ENCODE measurements around the gene CX3CR1. TPM values are rescaled to one million over a fixed set of nuclear protein-coding genes. Genes with fewer than 3 reads are reported as not detected.

Gene CX3CR1
- total RNA-seq, 4 donors from 2014 or later, result 0.35 to 0.57 (median 0.44) TPM; not detected in 1

- TF ChIP-seq POLR2A (IDR thresholded peaks at IDR 0.05), result no peak
- TF ChIP-seq CTCF (IDR thresholded peaks at IDR 0.05), result no peak
- Histone ChIP-seq H3K27me3 (no peaks in the 10 kb centered on the region), H3K9me3 (no peaks in the 10 kb centered on the region), H3K27ac (no peak overlapping the region), H3K36me3 (no peaks in the 10 kb centered on the region), H3K4me1 (peaks cover 0 to 14% (median 0%) of the 10 kb centered on the region in 3 donors), H3K4me3 (no peak overlapping the region)
- DNase-seq, result no peak
- intact Hi-C loops (cut with DNase I), result no loop called here
- 34 to 75% methylated on average over 6 of the region's 6 CpGs for WGBS, 2 donors
Observed at GRCh38 chr3:39271363-39271914, 8.4 kb downstream of the CX3CR1 start.

DNA sequence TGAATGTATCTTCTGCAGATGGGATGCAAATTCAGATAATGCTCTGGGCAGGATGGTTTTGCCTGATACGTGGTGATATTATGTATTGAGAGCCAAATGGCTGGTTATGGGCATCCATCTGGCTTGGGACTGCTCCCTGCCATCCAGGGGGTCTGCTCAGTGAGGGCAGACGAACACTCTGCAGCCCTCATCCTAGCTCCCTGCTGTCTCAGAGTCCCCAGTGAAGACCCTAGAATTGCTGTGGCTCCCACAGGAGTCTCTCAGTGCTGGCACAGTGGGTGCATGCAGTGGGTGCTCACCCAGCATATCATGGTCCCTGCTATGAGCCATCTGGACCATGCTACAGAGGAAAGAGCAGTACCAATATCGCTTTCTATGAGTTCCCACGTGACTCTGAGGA lies 10.3 kb downstream of the CX3CR1 start:
- DNase-seq, result no peak
- no peaks in the 10 kb centered on the region for H3K36me3 ChIP-seq
- H3K9me3 ChIP-seq, result no peaks in the 10 kb centered on the region
- 83 to 94% methylated on average over 3 of the region's 4 CpGs for WGBS, 2 donors
- TF ChIP-seq POLR2A (IDR thresholded peaks at IDR 0.05) (no peak), CTCF (IDR thresholded peaks at IDR 0.05) (no peak)
- no peak overlapping the region for H3K4me3 ChIP-seq
- H3K27me3 ChIP-seq, result no peaks in the 10 kb centered on the region
- H3K4me1 ChIP-seq, result peaks cover 0 to 14% (median 0%) of the 10 kb centered on the region in 3 donors
- no peak overlapping the region for H3K27ac ChIP-seq
- intact Hi-C loops (cut with DNase I), result no loop called here

DNA sequence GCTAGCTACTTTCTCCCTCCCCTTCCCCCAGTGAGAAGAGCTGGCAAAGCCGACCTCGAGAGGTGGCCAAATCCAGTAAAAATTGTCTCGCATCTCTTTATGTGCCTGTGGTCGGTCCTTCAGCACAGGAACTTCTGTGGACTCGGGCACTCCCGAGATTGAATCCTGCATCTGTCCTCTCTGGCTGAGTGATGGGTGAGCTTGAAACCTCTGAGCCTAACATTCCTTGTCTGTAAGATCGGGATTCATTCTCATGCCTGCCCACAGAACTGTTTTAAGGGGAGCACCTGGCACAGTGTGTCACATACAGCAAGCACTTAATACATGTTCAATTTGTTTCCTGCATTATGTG lies 11.3 kb downstream of the CX3CR1 start:
- TF ChIP-seq CTCF (IDR thresholded peaks at IDR 0.05) (no peak), POLR2A (IDR thresholded peaks at IDR 0.05) (no peak)
- peaks cover 0 to 14% (median 0%) of the 10 kb centered on the region in 3 donors for H3K4me1 ChIP-seq
- no peak for DNase-seq
- H3K9me3 ChIP-seq, result no peaks in the 10 kb centered on the region
- intact Hi-C loops (cut with DNase I), result no loop called here
- H3K27ac ChIP-seq, result no peak overlapping the region
- H3K4me3 ChIP-seq, result no peak overlapping the region
- H3K27me3 ChIP-seq, result no peaks in the 10 kb centered on the region
- no peaks in the 10 kb centered on the region for H3K36me3 ChIP-seq
- WGBS, 2 donors, result 82 to 89% methylated on average over 3 to 5 of the region's 7 CpGs

- Histone ChIP-seq H3K4me3 (no peak overlapping the region), H3K36me3 (no peaks in the 10 kb centered on the region), H3K9me3 (no peaks in the 10 kb centered on the region), H3K27me3 (no peaks in the 10 kb centered on the region), H3K27ac (no peak overlapping the region), H3K4me1 (peaks cover 0 to 14% (median 0%) of the 10 kb centered on the region in 3 donors)
- WGBS, 2 donors, result 79% methylated on average over 15 of the region's 15 CpGs
- no peak for TF ChIP-seq POLR2A (IDR thresholded peaks at IDR 0.05)
- TF ChIP-seq CTCF (IDR thresholded peaks at IDR 0.05), result no peak
- DNase-seq, result no peak
- intact Hi-C loops (cut with DNase I), result no loop called here
Observed at GRCh38 chr3:39267631-39268548, 11.9 kb downstream of the CX3CR1 start.

DNA sequence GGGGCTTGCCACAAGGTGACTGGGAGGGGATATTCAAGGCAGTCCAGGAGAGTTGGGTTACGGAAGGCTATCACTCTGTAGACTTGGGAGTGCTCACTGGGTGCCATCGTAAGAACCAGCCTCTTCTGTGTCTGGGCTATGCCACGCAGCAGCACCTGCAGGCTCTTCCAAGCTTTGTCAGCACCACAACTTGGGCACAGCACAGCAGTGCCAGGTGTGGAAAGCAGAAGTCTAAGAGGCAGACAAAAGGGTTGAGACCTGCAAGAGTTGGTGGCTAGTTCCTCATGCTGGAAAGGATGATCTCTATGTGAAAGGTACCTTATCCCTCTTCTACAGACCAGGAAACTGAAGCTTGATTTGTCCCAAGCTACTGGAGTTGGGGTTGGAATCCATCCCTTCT lies 15.8 kb downstream of the CX3CR1 start:
- no peak for TF ChIP-seq CTCF (IDR thresholded peaks at IDR 0.05)
- TF ChIP-seq POLR2A (IDR thresholded peaks at IDR 0.05), result no peak
- intact Hi-C loops (cut with DNase I), result no loop called here
- H3K36me3 ChIP-seq, result no peaks in the 10 kb centered on the region
- DNase-seq, result no peak
- H3K27me3 ChIP-seq, result no peaks in the 10 kb centered on the region
- no peaks in the 10 kb centered on the region for H3K9me3 ChIP-seq
- WGBS, 2 donors, result 85 to 90% methylated on average over 2 of the region's 3 CpGs
- no peak overlapping the region for H3K27ac ChIP-seq
- peaks cover 0 to 10% (median 5%) of the 10 kb centered on the region in 3 donors for H3K4me1 ChIP-seq
- no peak overlapping the region for H3K4me3 ChIP-seq
